A549 (cell line): ENCODE results near the gene ACOXL. TPM values are rescaled to one million over a fixed set of nuclear protein-coding genes. Genes with fewer than 3 reads are reported as not detected.

Experiments
- ATAC-seq, 2 experiments: fragments of 200-7000 bp in 1 of 2; fragments of >200 bp in 1 of 2; cut with Nextera tagmentation in 1 of 2; cut with Tn5 transposase in 1 of 2; 3 replicates each; pipeline versions ENCODE4 v1.8.0 to v1.9.1; 2018 to 2020; ENCODE audit warnings: mild to moderate bottlenecking in 1 of 2, moderate library complexity in 1 of 2
- CTCF ChIA-PET: fragments of 300-600 bp; sonication (Branson Sonifier 250); formaldehyde crosslinking; extraction: SDS; loops from one replicate; lab custom pipeline; 2021; ENCODE audit warnings: antibody characterized with exemption, inconsistent platforms; lab: Yijun Ruan, JAX
- POLR2A ChIA-PET: fragments of 350-600 bp; formaldehyde crosslinking; extraction: SDS; loops from one replicate; lab custom pipeline; 2021; ENCODE audit warnings: antibody characterized with exemption, inconsistent platforms; lab: Yijun Ruan, JAX
- DNase-seq, 2 experiments: peaks; one replicate each; pipeline versions ENCODE4 v3.0.0 to v3.0.0-alpha.2; 2011 to 2016; ENCODE audit warnings: low read depth in 1 of 2, low spot score in 1 of 2
- FAIRE-seq: peaks from 2 replicates; lab custom pipeline; 2011; peaks lifted over from hg19 to GRCh38; lab: Jason Lieb, UNC
- H3K27ac ChIP-seq, 2 experiments: fragments of >200 bp; sonication (Bioruptor Twin); formaldehyde crosslinking; 3 replicates each; pipeline ENCODE4 v1.5.1; 2016 to 2017
- H3K4me1 ChIP-seq: fragments of >200 bp; sonication (Bioruptor Twin); formaldehyde crosslinking; 3 replicates; pipeline ENCODE4 v1.6.1; 2016
- H3K4me2 ChIP-seq: fragments of >200 bp; sonication (Bioruptor Twin); formaldehyde crosslinking; 3 replicates; pipeline ENCODE4 v1.6.1; 2016
- H3K4me3 ChIP-seq: fragments of >200 bp; sonication (Bioruptor Twin); formaldehyde crosslinking; 3 replicates; pipeline ENCODE4 v1.5.1; 2016
- H3K9me3 ChIP-seq: fragments of >200 bp; sonication (Bioruptor Twin); formaldehyde crosslinking; 3 replicates; pipeline ENCODE4 v1.6.1; 2016
- EHF ChIP-seq: fragments of 250-450 bp; sonication (Bioruptor Pico); IDR thresholded peaks from 2 replicates; pipeline ENCODE4 v1.5.0; 2020; ENCODE audit warnings: mild to moderate bottlenecking
- EHMT2 ChIP-seq: fragments of 200-600 bp; sonication (generic); IDR thresholded peaks from 2 replicates; pipeline ENCODE4 v1.6.1; 2016; ENCODE audit warnings: antibody characterized with exemption, low read depth, mild to moderate bottlenecking, moderate library complexity
- HDAC2 ChIP-seq: fragments of 200-600 bp; sonication (generic); IDR thresholded peaks from 2 replicates; pipeline ENCODE4 v1.6.1; 2016
- HEYL ChIP-seq: fragments of 250-450 bp; sonication (Bioruptor Pico); IDR thresholded peaks from 2 replicates; pipeline ENCODE4 v1.8.0; 2021; ENCODE audit warnings: mild to moderate bottlenecking, moderate library complexity
- HOXB13 ChIP-seq: fragments of 250-450 bp; sonication (Bioruptor Pico); IDR thresholded peaks from 2 replicates; pipeline ENCODE4 v1.5.0; 2020; ENCODE audit warnings: low read depth, mild to moderate bottlenecking, moderate library complexity
- KDM5A ChIP-seq: fragments of 200-600 bp; sonication (generic); IDR thresholded peaks from 2 replicates; pipeline ENCODE4 v1.6.1; 2016; ENCODE audit warnings: antibody characterized with exemption, mild to moderate bottlenecking
- MAFK ChIP-seq: fragments of 450-650 bp; IDR thresholded peaks from 2 replicates; pipeline ENCODE4 v1.6.1; 2014; ENCODE audit not compliant: partially characterized antibody
- MAX ChIP-seq: IDR thresholded peaks from 2 replicates; pipeline ENCODE4 v1.6.1; 2012
- MAZ ChIP-seq: fragments of 150-350 bp; IDR thresholded peaks from 2 replicates; pipeline ENCODE4 v1.6.1; 2014; ENCODE audit warnings: antibody characterized with exemption, low read depth, low read length, borderline replicate concordance
- NFE2L2 ChIP-seq: fragments of 150-350 bp; conservative IDR thresholded peaks from 2 replicates; pipeline ENCODE4 v1.6.1; 2014; ENCODE audit warnings: low read length
- NPAS2 ChIP-seq: fragments of 250-450 bp; sonication (Bioruptor Pico); IDR thresholded peaks from 2 replicates; pipeline ENCODE4 v1.8.0; 2022; ENCODE audit warnings: mild to moderate bottlenecking, moderate library complexity, borderline replicate concordance
- PBX3 ChIP-seq: IDR thresholded peaks from 2 replicates; pipeline ENCODE4 v1.6.1; 2012
- RCOR1 ChIP-seq: fragments of 150-350 bp; IDR thresholded peaks from 2 replicates; pipeline ENCODE4 v1.6.1; 2014; ENCODE audit warnings: antibody characterized with exemption, low read length, low read depth
- TFCP2L1 ChIP-seq: fragments of 250-450 bp; sonication (Bioruptor Pico); IDR thresholded peaks from 2 replicates; pipeline ENCODE4 v1.5.0; 2021; ENCODE audit warnings: mild to moderate bottlenecking
- TP53 ChIP-seq: fragments of 250-450 bp; sonication (Bioruptor Pico); IDR thresholded peaks from 2 replicates; pipeline ENCODE4 v1.5.0; 2021; ENCODE audit warnings: mild to moderate bottlenecking, moderate library complexity
- USF2 ChIP-seq: fragments of 450-650 bp; IDR thresholded peaks from 2 replicates; pipeline ENCODE4 v1.6.1; 2014; ENCODE audit warnings: antibody characterized with exemption
- ZFP36 ChIP-seq: fragments of 450-650 bp; IDR thresholded peaks from 2 replicates; pipeline ENCODE4 v1.6.1; 2014; ENCODE audit warnings: borderline replicate concordance; ENCODE audit not compliant: partially characterized antibody
- ZSCAN20 ChIP-seq: fragments of 250-450 bp; sonication (Bioruptor Pico); IDR thresholded peaks from 2 replicates; pipeline ENCODE4 v1.8.0; 2022; ENCODE audit warnings: mild to moderate bottlenecking, moderate library complexity
- WGBS: methylation state at CpG from one replicate; pipeline ENCODE4 v1.1.6; 2017; ENCODE audit errors: missing lambda C conversion rate; 5-methylcytosine and 5-hydroxymethylcytosine counted together
- polyA plus RNA-seq, 4 experiments: library from polyadenylated mRNA; depleted of rRNA in 3 of 4; stranded (reverse); fragments of >200 nt; fragmentation: RNase III in 1 of 4; extraction: RNeasy Plus Mini Kit Qiagen cat#74134 plus additional on column Dnase treatment in 1 of 4; gene quantifications; 2 replicates in 3 of 4; 3 replicates in 1 of 4; pipeline ENCODE4 v1.2.3, GENCODE V29; 2011 to 2017
- TF ChIP-seq, protein P1 (sequence below): fragments of >200 bp; sonication (Bioruptor Twin); formaldehyde crosslinking; IDR thresholded peaks from 2 replicates; pipeline ENCODE4 v1.6.1; 2016
- TF ChIP-seq, protein P2 (sequence below): fragments of 250-450 bp; sonication (Bioruptor Pico); IDR thresholded peaks from 2 replicates; pipeline ENCODE4 v1.5.0; 2021; ENCODE audit warnings: mild to moderate bottlenecking, moderate library complexity, borderline replicate concordance
- TF ChIP-seq, protein P3 (sequence below): fragments of 150-350 bp; IDR thresholded peaks from 2 replicates; pipeline ENCODE4 v1.6.1; 2014; ENCODE audit warnings: low read depth, mild to moderate bottlenecking, low read length

Gene ACOXL
- polyA plus RNA-seq, 2 of the 4 experiments (the other 2 are of a cell fraction), result not detected

DNA sequence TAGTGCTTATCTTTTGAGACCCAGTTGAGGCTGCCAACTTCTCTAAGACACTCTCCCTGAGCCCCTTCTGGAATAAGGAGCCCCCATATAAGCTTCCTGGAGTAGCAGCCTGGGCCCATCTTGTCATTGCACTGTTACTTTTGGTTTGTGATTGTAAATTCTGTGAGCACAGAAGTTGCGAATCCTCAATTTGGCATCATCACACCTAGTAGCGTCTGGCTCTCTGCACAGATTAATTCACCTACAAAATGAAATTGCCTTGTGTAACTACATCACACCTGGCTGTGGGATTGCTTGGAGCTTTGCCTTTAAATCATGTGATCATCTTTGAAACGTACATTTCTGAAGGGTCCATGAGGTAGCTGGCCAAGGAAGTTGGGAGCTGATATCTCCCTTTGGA is 195.2 kb downstream of the ACOXL start:
- ChIA-PET CTCF (no interaction called here), POLR2A (no interaction called here)
- FAIRE-seq, result no peak
- TF ChIP-seq, protein P1, sequence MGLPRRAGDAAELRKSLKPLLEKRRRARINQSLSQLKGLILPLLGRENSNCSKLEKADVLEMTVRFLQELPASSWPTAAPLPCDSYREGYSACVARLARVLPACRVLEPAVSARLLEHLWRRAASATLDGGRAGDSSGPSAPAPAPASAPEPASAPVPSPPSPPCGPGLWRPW, result no peak
- no peak for TF ChIP-seq NPAS2 (CRISPR knock-in tag)
- TF ChIP-seq EHMT2, result no peak
- TF ChIP-seq NFE2L2, result no peak
- TF ChIP-seq MAX, result no peak
- no peak for TF ChIP-seq HDAC2
- no peak for TF ChIP-seq HEYL (CRISPR knock-in tag)
- no peak for TF ChIP-seq RCOR1
- no peak for TF ChIP-seq MAZ
- no peak for TF ChIP-seq MAFK
- TF ChIP-seq USF2, result no peak
- TF ChIP-seq ZSCAN20 (CRISPR knock-in tag), result no peak
- TF ChIP-seq, protein P2, sequence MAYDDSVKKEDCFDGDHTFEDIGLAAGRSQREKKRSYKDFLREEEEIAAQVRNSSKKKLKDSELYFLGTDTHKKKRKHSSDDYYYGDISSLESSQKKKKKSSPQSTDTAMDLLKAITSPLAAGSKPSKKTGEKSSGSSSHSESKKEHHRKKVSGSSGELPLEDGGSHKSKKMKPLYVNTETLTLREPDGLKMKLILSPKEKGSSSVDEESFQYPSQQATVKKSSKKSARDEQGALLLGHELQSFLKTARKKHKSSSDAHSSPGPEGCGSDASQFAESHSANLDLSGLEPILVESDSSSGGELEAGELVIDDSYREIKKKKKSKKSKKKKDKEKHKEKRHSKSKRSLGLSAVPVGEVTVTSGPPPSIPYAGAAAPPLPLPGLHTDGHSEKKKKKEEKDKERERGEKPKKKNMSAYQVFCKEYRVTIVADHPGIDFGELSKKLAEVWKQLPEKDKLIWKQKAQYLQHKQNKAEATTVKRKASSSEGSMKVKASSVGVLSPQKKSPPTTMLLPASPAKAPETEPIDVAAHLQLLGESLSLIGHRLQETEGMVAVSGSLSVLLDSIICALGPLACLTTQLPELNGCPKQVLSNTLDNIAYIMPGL (CRISPR knock-in tag), result no peak
- no peak for TF ChIP-seq EHF
- TF ChIP-seq HOXB13 (CRISPR knock-in tag), result no peak
- TF ChIP-seq PBX3, result no peak
- TF ChIP-seq TFCP2L1 (CRISPR knock-in tag), result no peak
- TF ChIP-seq, protein P3, sequence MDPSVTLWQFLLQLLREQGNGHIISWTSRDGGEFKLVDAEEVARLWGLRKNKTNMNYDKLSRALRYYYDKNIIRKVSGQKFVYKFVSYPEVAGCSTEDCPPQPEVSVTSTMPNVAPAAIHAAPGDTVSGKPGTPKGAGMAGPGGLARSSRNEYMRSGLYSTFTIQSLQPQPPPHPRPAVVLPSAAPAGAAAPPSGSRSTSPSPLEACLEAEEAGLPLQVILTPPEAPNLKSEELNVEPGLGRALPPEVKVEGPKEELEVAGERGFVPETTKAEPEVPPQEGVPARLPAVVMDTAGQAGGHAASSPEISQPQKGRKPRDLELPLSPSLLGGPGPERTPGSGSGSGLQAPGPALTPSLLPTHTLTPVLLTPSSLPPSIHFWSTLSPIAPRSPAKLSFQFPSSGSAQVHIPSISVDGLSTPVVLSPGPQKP, result no peak
- no peak for TF ChIP-seq KDM5A
- no peak for ATAC-seq
- 50% methylated on average over 3 of the region's 3 CpGs for WGBS
- H3K27ac ChIP-seq, result no peak overlapping the region
- no peaks in the 10 kb centered on the region for H3K4me1 ChIP-seq
- H3K9me3 ChIP-seq, result peaks cover 24% of the 10 kb centered on the region
- H3K4me2 ChIP-seq, result no peak overlapping the region
- DNase-seq, result no peak
- H3K4me3 ChIP-seq, result no peak overlapping the region

- TF ChIP-seq TP53 (CRISPR knock-in tag) (no peak), ZFP36 (peak; percentile 36)
- ChIA-PET CTCF (no interaction called here), POLR2A (no interaction called here)
- Histone ChIP-seq H3K27ac (no peak overlapping the region), H3K4me3 (no peak overlapping the region), H3K9me3 (peaks cover 24% of the 10 kb centered on the region), H3K4me2 (no peak overlapping the region), H3K4me1 (no peaks in the 10 kb centered on the region)
- no peak for DNase-seq
- no peak for FAIRE-seq
- no peak for ATAC-seq
- WGBS, result 40% methylated on average over 1 of the region's 1 CpG
Measured at GRCh38 chr2:110929528-110929927, 197.2 kb downstream of the ACOXL start.
